WERI-Rb-1 (cell line): ENCODE results near the gene KAT6B.
A peak's percentile ranks its signal among the peaks of the same experiment; 100 is the strongest.

Source experiments
- DNase-seq: peaks from one replicate; pipeline ENCODE4 v3.0.0-alpha.2; 2020
- H3K27ac ChIP-seq: fragments of 250-450 bp; sonication (Bioruptor Pico); 2 replicates; pipeline ENCODE4 v1.5.1; 2020; ENCODE audit warnings: mild to moderate bottlenecking, moderate library complexity
- H3K27me3 ChIP-seq: fragments of 250-450 bp; sonication (Bioruptor Pico); 2 replicates; pipeline ENCODE4 v1.5.1; 2021; ENCODE audit warnings: mild to moderate bottlenecking, low read depth, moderate library complexity; ENCODE audit not compliant: insufficient read depth, severe bottlenecking
- H3K36me3 ChIP-seq: fragments of 250-450 bp; sonication (Bioruptor Pico); 2 replicates; pipeline ENCODE4 v1.5.1; 2020; ENCODE audit warnings: mild to moderate bottlenecking, moderate library complexity
- H3K4me3 ChIP-seq: 2 replicates; pipeline ENCODE4 v1.5.1; 2011; ENCODE audit warnings: low read depth, mild to moderate bottlenecking, control low read depth, low read length
- H3K9me3 ChIP-seq: fragments of 250-450 bp; sonication (Bioruptor Pico); 2 replicates; pipeline ENCODE4 v1.5.1; 2021; ENCODE audit warnings: mild to moderate bottlenecking, moderate library complexity; ENCODE audit not compliant: severe bottlenecking
- TF ChIP-seq, protein P1 (sequence below): IDR thresholded peaks from 2 replicates; pipeline ENCODE4 v1.5.1; 2011; ENCODE audit warnings: low read depth, mild to moderate bottlenecking, control low read depth, inconsistent platforms, low read length

Gene KAT6B

GRCh38 chr10:75058161-75058560, 231.8 kb downstream of the KAT6B start:
- Histone ChIP-seq H3K4me3 (no peak overlapping the region), H3K36me3 (no peaks in the 10 kb centered on the region), H3K27me3 (no peaks in the 10 kb centered on the region), H3K27ac (no peak overlapping the region), H3K9me3 (peaks cover 5% of the 10 kb centered on the region)
- TF ChIP-seq, protein P1, sequence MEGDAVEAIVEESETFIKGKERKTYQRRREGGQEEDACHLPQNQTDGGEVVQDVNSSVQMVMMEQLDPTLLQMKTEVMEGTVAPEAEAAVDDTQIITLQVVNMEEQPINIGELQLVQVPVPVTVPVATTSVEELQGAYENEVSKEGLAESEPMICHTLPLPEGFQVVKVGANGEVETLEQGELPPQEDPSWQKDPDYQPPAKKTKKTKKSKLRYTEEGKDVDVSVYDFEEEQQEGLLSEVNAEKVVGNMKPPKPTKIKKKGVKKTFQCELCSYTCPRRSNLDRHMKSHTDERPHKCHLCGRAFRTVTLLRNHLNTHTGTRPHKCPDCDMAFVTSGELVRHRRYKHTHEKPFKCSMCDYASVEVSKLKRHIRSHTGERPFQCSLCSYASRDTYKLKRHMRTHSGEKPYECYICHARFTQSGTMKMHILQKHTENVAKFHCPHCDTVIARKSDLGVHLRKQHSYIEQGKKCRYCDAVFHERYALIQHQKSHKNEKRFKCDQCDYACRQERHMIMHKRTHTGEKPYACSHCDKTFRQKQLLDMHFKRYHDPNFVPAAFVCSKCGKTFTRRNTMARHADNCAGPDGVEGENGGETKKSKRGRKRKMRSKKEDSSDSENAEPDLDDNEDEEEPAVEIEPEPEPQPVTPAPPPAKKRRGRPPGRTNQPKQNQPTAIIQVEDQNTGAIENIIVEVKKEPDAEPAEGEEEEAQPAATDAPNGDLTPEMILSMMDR = no peak
- no peak for DNase-seq

DNA sequence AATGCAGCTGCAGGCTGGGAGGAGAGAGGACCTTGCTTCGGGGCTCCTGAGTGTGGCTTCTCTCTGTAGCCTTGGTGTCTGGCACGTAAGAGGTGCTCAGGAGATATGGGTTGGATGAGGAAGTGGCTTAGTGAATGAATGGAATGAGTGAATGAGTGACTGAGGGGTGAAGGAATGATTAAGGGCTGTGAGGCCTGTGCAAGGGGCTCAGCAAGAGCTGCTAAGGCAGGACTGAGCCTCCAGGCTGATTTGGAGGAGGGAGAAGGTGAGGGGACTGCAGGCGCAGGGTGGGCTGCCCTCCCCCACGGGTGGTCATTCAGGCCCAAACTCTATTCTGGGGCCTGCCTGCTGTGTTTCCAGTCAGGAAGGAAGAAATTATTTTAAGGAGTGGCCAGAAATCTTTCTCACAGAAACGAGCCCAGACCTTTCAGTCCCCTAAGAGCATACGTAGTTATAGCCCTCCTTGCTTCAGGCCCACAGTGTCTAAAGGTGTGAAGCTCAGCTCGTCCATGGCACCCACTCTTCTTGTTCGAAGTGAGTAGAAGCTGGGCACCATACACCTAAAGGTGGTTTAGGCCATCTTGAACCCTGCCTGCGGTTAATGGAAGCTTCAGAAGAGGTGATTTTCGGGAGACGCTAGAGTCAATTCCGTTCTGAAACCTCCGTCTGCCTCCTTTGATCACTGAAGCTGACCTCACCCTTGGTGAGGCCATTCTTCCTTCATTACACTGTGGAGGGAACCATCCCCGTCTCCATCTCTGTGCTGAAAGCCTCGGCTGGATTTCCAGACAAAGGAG, 235.5 kb downstream of the KAT6B start:
- DNase-seq = no peak
- no peaks in the 10 kb centered on the region for H3K27me3 ChIP-seq
- TF ChIP-seq, protein P1 = no peak
- H3K9me3 ChIP-seq = peaks cover 5% of the 10 kb centered on the region
- H3K4me3 ChIP-seq = no peak overlapping the region
- peak overlapping the region; percentile 69 for H3K27ac ChIP-seq
- no peaks in the 10 kb centered on the region for H3K36me3 ChIP-seq

GRCh38 chr10:75062506-75063299, 236.3 kb downstream of the KAT6B start:
- Histone ChIP-seq H3K9me3 (peaks cover 5% of the 10 kb centered on the region), H3K27ac (peak overlapping the region; percentile 69), H3K27me3 (no peaks in the 10 kb centered on the region), H3K36me3 (no peaks in the 10 kb centered on the region), H3K4me3 (no peak overlapping the region)
- DNase-seq = peak; percentile 41
- TF ChIP-seq, protein P1 = no peak

DNA sequence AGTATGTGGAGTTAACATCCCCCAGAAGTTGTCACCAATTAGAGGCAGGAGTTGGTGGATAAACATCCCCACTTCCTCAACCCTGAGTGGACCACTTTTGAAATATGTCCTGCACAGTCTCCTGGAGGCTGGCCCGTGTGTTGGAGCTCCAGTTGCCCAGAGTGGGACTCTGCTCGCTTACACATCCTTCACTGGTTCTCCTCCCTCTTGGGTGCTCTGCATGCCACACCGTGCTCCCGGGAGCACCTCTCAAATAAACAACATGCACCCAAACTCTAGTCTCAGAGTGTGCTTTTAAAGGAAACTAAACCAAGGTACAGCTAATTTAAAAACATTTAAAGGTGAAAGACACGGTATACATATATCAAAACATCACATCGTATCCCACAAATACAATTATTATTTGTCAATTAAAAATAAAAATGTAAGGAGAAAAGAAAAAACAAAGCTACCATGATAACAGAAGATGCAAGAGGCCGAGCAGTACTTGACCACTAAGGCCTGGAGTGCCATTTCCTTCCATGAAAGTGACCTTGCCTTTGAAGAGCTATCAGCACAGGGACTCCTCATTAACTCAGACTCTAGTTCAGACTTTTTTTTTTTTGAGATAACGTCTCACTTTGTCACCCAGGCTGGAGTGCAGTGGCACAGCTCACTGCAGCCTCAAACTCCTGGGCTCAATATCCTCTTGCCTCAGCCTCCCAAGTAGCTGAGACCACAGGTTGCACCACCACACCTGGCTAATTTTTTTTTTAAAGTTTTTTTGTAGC, 237.2 kb downstream of the KAT6B start:
- no peak for DNase-seq
- Histone ChIP-seq H3K9me3 (peaks cover 5% of the 10 kb centered on the region), H3K27ac (no peak overlapping the region), H3K36me3 (no peaks in the 10 kb centered on the region), H3K4me3 (no peak overlapping the region), H3K27me3 (no peaks in the 10 kb centered on the region)
- TF ChIP-seq, protein P1 = no peak

- Histone ChIP-seq H3K9me3 (peaks cover 9% of the 10 kb centered on the region), H3K27ac (no peak overlapping the region), H3K4me3 (no peak overlapping the region), H3K36me3 (no peaks in the 10 kb centered on the region), H3K27me3 (no peaks in the 10 kb centered on the region)
- DNase-seq = no peak
- TF ChIP-seq, protein P1 = no peak
These were observed 238.7 kb downstream of the KAT6B start for GRCh38 chr10:75065076-75065475.
